Upper lobe of left lung (tissue), 4 donors: ENCODE measurements around the gene CTSG.

ENCODE experiments used
- CTCF ChIP-seq, 6 experiments: fragments of 450-650 bp in 4 of 6; fragments of 200-600 bp in 2 of 6; sonication (generic) in 2 of 6; IDR thresholded peaks; one replicate each; pipeline ENCODE4 v1.5.1; 2016 to 2019; ENCODE audit warnings: antibody characterized with exemption in 6 of 6
- EP300 ChIP-seq, 4 donors: sonication (generic); formaldehyde crosslinking; IDR thresholded peaks; one replicate each; pipeline ENCODE4 v1.5.1; 2017; ENCODE audit warnings: antibody characterized with exemption in 4 of 4, control low read depth in 2 of 4
- POLR2A ChIP-seq, 4 donors: fragments of 450-650 bp; IDR thresholded peaks; one replicate each; pipeline ENCODE4 v1.5.1; 2016 to 2017; ENCODE audit warnings: antibody characterized with exemption in 4 of 4, mild to moderate bottlenecking in 2 of 4
- POLR2AphosphoS5 ChIP-seq, 2 donors: sonication (generic); formaldehyde crosslinking; IDR thresholded peaks; one replicate each; pipeline ENCODE4 v1.5.1; 2017; ENCODE audit warnings: antibody characterized with exemption in 2 of 2

- TF ChIP-seq CTCF (IDR thresholded peaks at IDR 0.05), result no peak
- TF ChIP-seq EP300 (IDR thresholded peaks at IDR 0.05), result no peak
- TF ChIP-seq POLR2AphosphoS5 (IDR thresholded peaks at IDR 0.05), result no peak
- TF ChIP-seq POLR2A (IDR thresholded peaks at IDR 0.05), result no peak
These were observed 1.8 kb downstream of the CTSG start for GRCh38 chr14:24574206-24574774.
